ENCODE data around the gene PIP5K1C. TPM values are rescaled to one million over a fixed set of nuclear protein-coding genes. Genes with fewer than 3 reads are reported as not detected.

Gene PIP5K1C, protein sequence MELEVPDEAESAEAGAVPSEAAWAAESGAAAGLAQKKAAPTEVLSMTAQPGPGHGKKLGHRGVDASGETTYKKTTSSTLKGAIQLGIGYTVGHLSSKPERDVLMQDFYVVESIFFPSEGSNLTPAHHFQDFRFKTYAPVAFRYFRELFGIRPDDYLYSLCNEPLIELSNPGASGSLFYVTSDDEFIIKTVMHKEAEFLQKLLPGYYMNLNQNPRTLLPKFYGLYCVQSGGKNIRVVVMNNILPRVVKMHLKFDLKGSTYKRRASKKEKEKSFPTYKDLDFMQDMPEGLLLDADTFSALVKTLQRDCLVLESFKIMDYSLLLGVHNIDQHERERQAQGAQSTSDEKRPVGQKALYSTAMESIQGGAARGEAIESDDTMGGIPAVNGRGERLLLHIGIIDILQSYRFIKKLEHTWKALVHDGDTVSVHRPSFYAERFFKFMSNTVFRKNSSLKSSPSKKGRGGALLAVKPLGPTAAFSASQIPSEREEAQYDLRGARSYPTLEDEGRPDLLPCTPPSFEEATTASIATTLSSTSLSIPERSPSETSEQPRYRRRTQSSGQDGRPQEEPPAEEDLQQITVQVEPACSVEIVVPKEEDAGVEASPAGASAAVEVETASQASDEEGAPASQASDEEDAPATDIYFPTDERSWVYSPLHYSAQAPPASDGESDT
- total RNA-seq = 10 to 100 TPM; 27.0 to 29.6 TPM

- Mint-ChIP-seq H3K27ac (peak within 1 kb of the TSS in 1 of 2 donors; percentile 83), H3K36me3 (no peaks in the 10 kb centered on the region), H3K27me3 (no peaks in the 10 kb centered on the region)
Observed at GRCh38 chr19:3700242-3701032, at the start of gene PIP5K1C. Gene PIP5K1C, minus strand, starts transcription at chr19:3700468. Its CDS starts 78 bp downstream, at chr19:3700390.

DNA sequence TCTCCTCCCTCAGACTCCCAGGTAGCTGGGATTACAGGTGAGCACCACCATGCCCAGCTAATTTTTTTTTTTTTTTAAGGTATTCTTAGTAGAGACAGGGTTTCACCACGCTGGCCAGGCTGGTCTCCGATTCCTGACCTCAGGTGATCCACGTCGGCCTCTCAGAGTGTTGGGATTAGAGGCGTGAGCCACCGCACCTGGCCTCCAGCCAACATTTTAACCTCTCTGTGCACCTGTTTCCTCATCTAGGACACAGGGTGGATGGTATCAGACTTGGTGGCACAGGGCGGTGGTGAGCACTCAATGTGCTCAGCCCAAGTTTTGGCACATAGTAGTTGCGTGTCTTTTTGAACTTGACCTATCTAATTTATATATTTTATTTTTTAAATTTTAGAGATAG, 48.7 kb upstream of the PIP5K1C start:
- no peak for ATAC-seq
- Mint-ChIP-seq H3K4me1 (ENCODE audit: low read depth in 2 of 2) (no peaks in the 10 kb centered on the region), H3K9me3 (no peaks in the 10 kb centered on the region), H3K27ac (no peak overlapping the region), H3K27me3 (no peaks in the 10 kb centered on the region), H3K4me3 (no peak overlapping the region), H3K36me3 (no peaks in the 10 kb centered on the region)
- no peak for DNase-seq (ENCODE audit: low spot score)

More at GRCh38 chr19:3700242-3701032, at the start of gene PIP5K1C:
- peaks cover 11 to 27% of the 10 kb centered on the region in 2 donors for H3K4me1 Mint-ChIP-seq (ENCODE audit: low read depth in 2 of 2)
- DNase-seq (ENCODE audit: low spot score) (peak; percentile 94), ATAC-seq (peak; percentile 98)
- no peaks in the 10 kb centered on the region for H3K9me3 Mint-ChIP-seq
- H3K4me3 Mint-ChIP-seq = peak within 1 kb of the TSS; percentile 82

DNA sequence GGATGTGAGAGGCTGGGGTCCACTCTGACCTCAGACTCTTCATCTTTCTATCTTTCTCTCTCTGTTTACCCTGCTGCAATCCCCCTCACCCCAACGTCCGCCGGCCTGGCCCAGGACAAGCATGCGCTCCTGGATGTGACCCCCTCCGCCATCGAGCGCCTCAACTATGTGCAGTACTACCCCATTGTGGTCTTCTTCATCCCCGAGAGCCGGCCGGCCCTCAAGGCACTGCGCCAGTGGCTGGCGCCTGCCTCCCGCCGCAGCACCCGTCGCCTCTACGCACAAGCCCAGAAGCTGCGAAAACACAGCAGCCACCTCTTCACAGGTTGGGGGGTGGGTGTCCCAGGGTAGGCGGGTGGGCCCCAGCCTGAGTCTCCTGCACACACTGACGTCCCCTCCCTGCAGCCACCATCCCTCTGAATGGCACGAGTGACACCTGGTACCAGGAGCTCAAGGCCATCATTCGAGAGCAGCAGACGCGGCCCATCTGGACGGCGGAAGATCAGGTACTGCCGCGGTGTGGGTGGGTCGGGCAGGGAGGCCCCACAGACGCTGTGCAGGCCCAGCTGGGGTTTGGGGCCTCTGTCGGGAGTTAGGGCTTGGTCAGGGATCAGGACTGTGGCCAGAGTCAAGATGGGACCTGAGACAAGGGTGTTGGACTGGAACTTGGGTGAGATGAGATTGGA, 46.2 kb upstream of the PIP5K1C start:
- DNase-seq (ENCODE audit: low spot score) (no peak), ATAC-seq (peak in 1 of 2 donors; percentile 41)
- Mint-ChIP-seq H3K27me3 (no peaks in the 10 kb centered on the region), H3K4me1 (ENCODE audit: low read depth in 2 of 2) (no peaks in the 10 kb centered on the region), H3K9me3 (no peaks in the 10 kb centered on the region), H3K36me3 (no peaks in the 10 kb centered on the region), H3K27ac (no peak overlapping the region), H3K4me3 (no peak overlapping the region)

- no peaks in the 10 kb centered on the region for H3K27me3 Mint-ChIP-seq
- H3K4me1 Mint-ChIP-seq (ENCODE audit: low read depth in 2 of 2) = no peaks in the 10 kb centered on the region
- H3K9me3 Mint-ChIP-seq = no peaks in the 10 kb centered on the region
Observed at GRCh38 chr19:3745363-3746045, 45.2 kb upstream of the PIP5K1C start.

GRCh38 chr19:3743486-3743885, 43.2 kb upstream of the PIP5K1C start:
- Mint-ChIP-seq H3K9me3 (no peaks in the 10 kb centered on the region), H3K4me1 (ENCODE audit: low read depth in 2 of 2) (no peaks in the 10 kb centered on the region), H3K36me3 (no peaks in the 10 kb centered on the region), H3K27ac (no peak overlapping the region), H3K4me3 (no peak overlapping the region), H3K27me3 (no peaks in the 10 kb centered on the region)
- DNase-seq (ENCODE audit: low spot score) (no peak), ATAC-seq (no peak)

More at GRCh38 chr19:3745363-3746045, 45.2 kb upstream of the PIP5K1C start:
- Mint-ChIP-seq H3K4me3 (no peak overlapping the region), H3K27ac (no peak overlapping the region), H3K36me3 (no peaks in the 10 kb centered on the region)
- DNase-seq (ENCODE audit: low spot score) (no peak), ATAC-seq (no peak)

DNA sequence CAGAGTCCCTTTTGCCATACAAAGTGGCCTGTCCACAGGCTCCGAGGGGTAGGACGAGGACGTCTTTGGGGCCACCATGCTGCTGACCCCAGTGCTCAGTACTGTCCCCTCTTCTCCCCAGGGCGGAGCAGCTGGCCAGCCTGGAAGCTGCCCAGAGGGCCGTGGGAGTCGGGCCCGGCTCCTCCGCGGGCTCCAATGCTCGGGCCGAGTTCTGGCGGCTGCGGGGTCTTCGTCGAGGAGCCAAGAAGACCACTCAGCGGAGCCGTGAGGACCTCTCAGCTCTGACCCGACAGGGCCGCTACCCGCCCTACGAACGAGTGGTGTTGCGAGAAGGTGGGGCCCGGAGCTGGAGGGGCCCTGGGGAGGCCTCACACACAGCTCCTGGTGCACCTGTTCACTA, 40.2 kb upstream of the PIP5K1C start:
- no peaks in the 10 kb centered on the region for H3K27me3 Mint-ChIP-seq
- H3K27ac Mint-ChIP-seq = no peak overlapping the region
- H3K36me3 Mint-ChIP-seq = no peaks in the 10 kb centered on the region
- H3K9me3 Mint-ChIP-seq = no peaks in the 10 kb centered on the region
- H3K4me3 Mint-ChIP-seq = no peak overlapping the region
- DNase-seq (ENCODE audit: low spot score) (no peak), ATAC-seq (no peak)
- no peaks in the 10 kb centered on the region for H3K4me1 Mint-ChIP-seq (ENCODE audit: low read depth in 2 of 2)

DNA sequence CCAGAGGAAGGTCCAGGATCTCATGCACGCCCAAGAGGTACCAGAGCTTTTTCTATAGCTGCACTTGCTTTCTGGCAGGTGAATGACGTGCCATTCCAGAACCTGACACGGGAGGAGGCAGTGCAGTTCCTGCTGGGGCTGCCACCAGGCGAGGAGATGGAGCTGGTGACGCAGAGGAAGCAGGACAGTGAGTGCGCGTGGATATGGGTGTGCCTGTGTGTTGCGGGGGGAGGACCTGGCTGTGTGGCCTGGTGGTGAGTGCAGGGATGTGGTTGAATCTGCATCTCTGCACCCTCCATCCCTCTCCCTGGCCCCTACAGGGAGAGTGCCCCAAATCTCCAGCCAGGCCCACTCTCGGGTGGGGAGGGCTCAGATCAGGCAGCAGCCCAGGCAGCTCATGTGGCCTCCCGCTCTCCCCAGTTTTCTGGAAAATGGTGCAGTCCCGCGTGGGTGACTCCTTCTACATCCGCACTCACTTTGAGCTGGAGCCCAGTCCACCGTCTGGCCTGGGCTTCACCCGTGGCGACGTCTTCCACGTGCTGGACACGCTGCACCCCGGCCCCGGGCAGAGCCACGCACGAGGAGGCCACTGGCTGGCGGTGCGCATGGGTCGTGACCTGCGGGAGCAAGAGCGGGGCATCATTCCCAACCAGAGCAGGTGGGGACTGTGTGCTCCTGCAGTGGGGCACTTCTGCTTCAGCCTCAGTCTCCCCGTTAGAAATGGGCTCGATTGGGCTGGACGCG, 38.4 kb upstream of the PIP5K1C start:
- ATAC-seq (no peak), DNase-seq (ENCODE audit: low spot score) (no peak)
- no peak overlapping the region for H3K27ac Mint-ChIP-seq
- no peaks in the 10 kb centered on the region for H3K27me3 Mint-ChIP-seq
- no peaks in the 10 kb centered on the region for H3K36me3 Mint-ChIP-seq
- H3K9me3 Mint-ChIP-seq = no peaks in the 10 kb centered on the region
- H3K4me1 Mint-ChIP-seq (ENCODE audit: low read depth in 2 of 2) = no peaks in the 10 kb centered on the region
- H3K4me3 Mint-ChIP-seq = no peak overlapping the region

GRCh38 chr19:3737487-3738205, 37.4 kb upstream of the PIP5K1C start:
- Mint-ChIP-seq H3K9me3 (no peaks in the 10 kb centered on the region), H3K4me1 (ENCODE audit: low read depth in 2 of 2) (no peaks in the 10 kb centered on the region), H3K27ac (no peak overlapping the region), H3K36me3 (no peaks in the 10 kb centered on the region), H3K27me3 (no peaks in the 10 kb centered on the region), H3K4me3 (no peak overlapping the region)
- ATAC-seq (peak in 1 of 2 donors; percentile 24), DNase-seq (ENCODE audit: low spot score) (no peak)

- Mint-ChIP-seq H3K27me3 (no peaks in the 10 kb centered on the region), H3K9me3 (no peaks in the 10 kb centered on the region), H3K4me3 (no peak overlapping the region), H3K4me1 (ENCODE audit: low read depth in 2 of 2) (no peaks in the 10 kb centered on the region), H3K36me3 (no peaks in the 10 kb centered on the region), H3K27ac (no peak overlapping the region)
- ATAC-seq = no peak
- no peak for DNase-seq (ENCODE audit: low spot score)
Observed at GRCh38 chr19:3736106-3736724, 35.9 kb upstream of the PIP5K1C start.

- Mint-ChIP-seq H3K4me1 (ENCODE audit: low read depth in 2 of 2) (peaks cover 1 to 3% of the 10 kb centered on the region in 2 donors), H3K9me3 (no peaks in the 10 kb centered on the region), H3K4me3 (no peak overlapping the region), H3K36me3 (no peaks in the 10 kb centered on the region), H3K27me3 (no peaks in the 10 kb centered on the region), H3K27ac (no peak overlapping the region)
- ATAC-seq (no peak), DNase-seq (ENCODE audit: low spot score) (no peak)
Observed at GRCh38 chr19:3734310-3734600, 34.0 kb upstream of the PIP5K1C start.

GRCh38 chr19:3733549-3734309, 33.5 kb upstream of the PIP5K1C start:
- ATAC-seq = no peak
- no peak for DNase-seq (ENCODE audit: low spot score)
- Mint-ChIP-seq H3K27me3 (no peaks in the 10 kb centered on the region), H3K4me1 (ENCODE audit: low read depth in 2 of 2) (peaks cover 5 to 6% of the 10 kb centered on the region in 2 donors), H3K27ac (no peak overlapping the region), H3K4me3 (no peak overlapping the region), H3K36me3 (no peaks in the 10 kb centered on the region), H3K9me3 (no peaks in the 10 kb centered on the region)
